ENCODE results near the gene GASK1B.

The GASK1B gene

DNA sequence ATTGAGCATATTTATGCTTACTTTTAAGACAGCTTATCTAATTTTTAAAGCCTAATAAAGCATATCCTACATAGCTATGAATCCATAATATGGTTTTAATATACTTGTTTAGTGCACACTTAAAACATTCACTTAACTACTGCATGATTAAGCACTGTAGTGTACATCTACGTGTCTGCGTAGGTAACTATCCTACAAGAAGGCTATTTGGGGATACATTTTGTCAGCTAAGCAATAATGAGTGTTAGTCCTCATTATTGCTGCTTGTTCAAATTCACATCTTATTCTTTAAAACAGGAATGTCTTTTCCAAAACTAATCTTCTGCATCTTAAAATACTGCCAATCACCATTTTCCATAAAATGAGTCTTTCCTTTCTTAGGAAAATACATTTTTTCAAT lies 38.6 kb downstream of the GASK1B start:
- Histone ChIP-seq H3K27ac (ENCODE audit: low read depth, low read length) (no peak overlapping the region), H3K36me3 (ENCODE audit: control insufficient read depth, insufficient read depth, low read length) (no peaks in the 10 kb centered on the region), H3K9me3 (ENCODE audit: control insufficient read depth, insufficient read depth, low read depth, low read length) (no peaks in the 10 kb centered on the region), H3K9ac (ENCODE audit: low read length) (no peak overlapping the region), H3K27me3 (ENCODE audit: control insufficient read depth, insufficient read depth, low read length) (no peaks in the 10 kb centered on the region), H3K4me1 (ENCODE audit: control insufficient read depth, insufficient read depth, low read length) (no peaks in the 10 kb centered on the region), H3K4me3 (ENCODE audit: low read depth, low read length) (no peak overlapping the region)

DNA sequence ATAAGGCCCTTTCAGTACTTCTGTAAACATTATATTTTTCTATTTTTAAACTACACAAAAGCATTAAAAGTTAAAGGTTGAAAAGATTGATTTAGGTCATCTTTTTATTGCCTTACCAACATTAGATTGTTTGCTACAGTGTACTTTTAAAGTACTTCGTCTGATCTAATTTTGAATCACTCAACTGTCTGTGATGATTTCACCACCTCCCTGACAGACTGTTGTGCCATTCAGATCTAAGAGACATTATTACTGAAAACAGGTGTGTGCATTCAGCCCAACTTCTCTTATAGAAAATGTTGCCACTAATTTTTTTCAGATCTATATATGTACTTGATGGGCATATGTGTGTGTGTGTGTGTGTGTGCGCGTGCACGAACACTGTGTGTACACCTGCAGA lies 39.3 kb downstream of the GASK1B start:
- H3K4me1 ChIP-seq (ENCODE audit: control insufficient read depth, insufficient read depth, low read length): no peaks in the 10 kb centered on the region
- H3K9me3 ChIP-seq (ENCODE audit: control insufficient read depth, insufficient read depth, low read depth, low read length): no peaks in the 10 kb centered on the region
- no peak overlapping the region for H3K27ac ChIP-seq (ENCODE audit: low read depth, low read length)
- no peak overlapping the region for H3K4me3 ChIP-seq (ENCODE audit: low read depth, low read length)
- no peaks in the 10 kb centered on the region for H3K36me3 ChIP-seq (ENCODE audit: control insufficient read depth, insufficient read depth, low read length)
- H3K27me3 ChIP-seq (ENCODE audit: control insufficient read depth, insufficient read depth, low read length): no peaks in the 10 kb centered on the region
- H3K9ac ChIP-seq (ENCODE audit: low read length): no peak overlapping the region

DNA sequence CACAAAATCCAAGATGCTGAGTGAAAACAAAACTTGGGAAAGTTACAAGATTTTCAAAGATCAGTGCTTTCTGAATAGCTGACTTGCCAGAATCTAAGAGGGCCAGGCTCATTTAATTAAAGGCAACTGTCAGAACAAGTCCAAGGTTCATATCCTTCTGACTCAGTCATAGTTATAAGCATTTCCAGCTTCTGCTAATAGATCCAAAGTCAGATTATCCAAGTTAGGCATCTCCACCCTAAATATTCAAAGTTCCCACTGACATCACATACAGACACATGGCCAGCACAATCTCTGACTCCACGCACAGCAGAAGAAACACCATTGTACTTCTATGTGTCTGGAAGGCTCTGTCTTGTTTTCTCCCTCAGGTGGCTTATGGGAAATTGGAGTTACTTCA lies 41.8 kb downstream of the GASK1B start:
- Histone ChIP-seq H3K9me3 (ENCODE audit: control insufficient read depth, insufficient read depth, low read depth, low read length) (no peaks in the 10 kb centered on the region), H3K9ac (ENCODE audit: low read length) (no peak overlapping the region), H3K27me3 (ENCODE audit: control insufficient read depth, insufficient read depth, low read length) (no peaks in the 10 kb centered on the region), H3K4me3 (ENCODE audit: low read depth, low read length) (no peak overlapping the region), H3K36me3 (ENCODE audit: control insufficient read depth, insufficient read depth, low read length) (no peaks in the 10 kb centered on the region), H3K27ac (ENCODE audit: low read depth, low read length) (no peak overlapping the region), H3K4me1 (ENCODE audit: control insufficient read depth, insufficient read depth, low read length) (no peaks in the 10 kb centered on the region)

DNA sequence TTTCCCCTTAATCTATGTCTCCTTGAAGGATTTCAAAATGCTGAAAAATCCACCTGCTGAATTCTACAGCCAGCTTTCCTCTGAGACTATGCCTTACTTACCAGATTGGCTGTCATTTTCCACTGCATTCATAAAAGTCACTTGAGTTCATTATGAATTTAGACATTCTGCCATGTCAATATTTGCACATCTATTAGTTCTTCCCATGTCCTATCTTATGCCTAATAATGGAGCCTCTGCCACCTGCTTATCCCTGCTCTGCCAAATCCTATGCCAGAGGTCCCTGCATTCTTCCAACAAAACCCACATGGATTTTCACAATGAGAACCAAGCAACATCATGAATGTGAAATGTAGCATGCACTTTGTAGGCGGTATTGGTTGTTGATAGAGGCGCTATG lies 42.6 kb downstream of the GASK1B start:
- H3K36me3 ChIP-seq (ENCODE audit: control insufficient read depth, insufficient read depth, low read length): no peaks in the 10 kb centered on the region
- no peaks in the 10 kb centered on the region for H3K9me3 ChIP-seq (ENCODE audit: control insufficient read depth, insufficient read depth, low read depth, low read length)
- no peak overlapping the region for H3K9ac ChIP-seq (ENCODE audit: low read length)
- no peaks in the 10 kb centered on the region for H3K27me3 ChIP-seq (ENCODE audit: control insufficient read depth, insufficient read depth, low read length)
- H3K4me3 ChIP-seq (ENCODE audit: low read depth, low read length): no peak overlapping the region
- H3K4me1 ChIP-seq (ENCODE audit: control insufficient read depth, insufficient read depth, low read length): peaks cover 5% of the 10 kb centered on the region; the same call in 1 of the 2 replicates
- no peak overlapping the region for H3K27ac ChIP-seq (ENCODE audit: low read depth, low read length)

DNA sequence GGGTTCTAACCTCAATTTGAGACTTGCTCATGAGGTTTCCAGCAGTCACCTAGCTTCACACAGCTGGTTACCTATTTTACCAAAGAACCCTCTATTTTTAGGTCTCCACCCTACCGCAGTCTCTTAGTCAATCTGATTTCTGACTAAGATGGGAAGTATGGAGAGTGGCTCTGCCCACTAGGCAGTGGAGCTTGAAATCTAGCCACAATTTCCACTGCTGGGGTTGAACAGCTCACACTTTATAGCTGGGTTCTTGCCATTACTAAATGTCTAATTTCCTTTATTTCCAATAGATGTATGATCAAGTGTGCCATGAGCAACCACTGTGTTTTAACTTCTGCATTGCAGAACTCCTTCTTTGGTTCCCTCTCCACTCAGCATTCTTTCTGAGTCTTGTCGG lies 43.1 kb downstream of the GASK1B start:
- Histone ChIP-seq H3K27me3 (ENCODE audit: control insufficient read depth, insufficient read depth, low read length) (no peaks in the 10 kb centered on the region), H3K4me3 (ENCODE audit: low read depth, low read length) (no peak overlapping the region), H3K4me1 (ENCODE audit: control insufficient read depth, insufficient read depth, low read length) (peaks cover 7% of the 10 kb centered on the region; the same call in 1 of the 2 replicates), H3K9ac (ENCODE audit: low read length) (no peak overlapping the region), H3K36me3 (ENCODE audit: control insufficient read depth, insufficient read depth, low read length) (no peaks in the 10 kb centered on the region), H3K27ac (ENCODE audit: low read depth, low read length) (no peak overlapping the region), H3K9me3 (ENCODE audit: control insufficient read depth, insufficient read depth, low read depth, low read length) (no peaks in the 10 kb centered on the region)

DNA sequence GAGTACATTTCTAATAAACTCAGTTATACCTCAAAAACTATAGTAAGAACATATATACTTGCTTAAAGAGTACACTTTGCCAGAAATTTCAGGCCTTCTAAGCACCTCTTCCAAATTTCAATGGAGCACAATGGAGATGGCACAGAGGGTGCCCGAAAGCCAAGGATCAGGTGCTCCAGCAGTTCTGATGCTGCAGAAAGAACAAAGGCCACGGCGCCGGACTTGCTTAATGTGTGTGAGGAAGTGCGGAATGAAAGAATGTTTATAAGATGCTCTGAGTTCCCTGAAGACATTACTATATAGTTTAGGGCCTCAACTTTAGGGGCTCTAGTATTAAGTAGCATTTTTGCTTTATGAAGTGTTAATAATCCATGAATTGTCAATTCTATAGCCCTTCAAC lies 44.3 kb downstream of the GASK1B start:
- Histone ChIP-seq H3K4me1 (ENCODE audit: control insufficient read depth, insufficient read depth, low read length) (peaks cover 7% of the 10 kb centered on the region; the same call in 1 of the 2 replicates), H3K9ac (ENCODE audit: low read length) (no peak overlapping the region), H3K9me3 (ENCODE audit: control insufficient read depth, insufficient read depth, low read depth, low read length) (no peaks in the 10 kb centered on the region), H3K36me3 (ENCODE audit: control insufficient read depth, insufficient read depth, low read length) (no peaks in the 10 kb centered on the region), H3K27ac (ENCODE audit: low read depth, low read length) (no peak overlapping the region), H3K27me3 (ENCODE audit: control insufficient read depth, insufficient read depth, low read length) (no peaks in the 10 kb centered on the region), H3K4me3 (ENCODE audit: low read depth, low read length) (no peak overlapping the region)

DNA sequence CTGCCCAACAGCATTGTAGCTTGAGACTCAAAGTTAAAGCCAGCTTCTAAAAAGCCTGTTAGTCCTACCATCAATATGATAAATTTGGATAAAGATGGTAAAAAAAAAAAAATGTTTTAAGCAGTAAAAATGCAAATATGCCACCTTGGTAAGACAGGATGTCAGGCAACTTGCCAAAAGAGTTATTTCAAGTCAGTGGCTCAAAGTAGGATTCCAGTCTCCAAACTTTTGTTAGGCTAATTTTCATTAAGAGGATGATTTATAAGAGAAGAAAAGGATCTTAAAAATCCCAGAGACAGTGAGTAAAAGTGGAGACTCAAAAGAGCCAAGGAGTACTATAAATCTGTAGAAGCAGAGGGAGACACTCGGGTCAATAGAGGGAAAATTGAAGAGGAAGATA lies 47.5 kb downstream of the GASK1B start:
- H3K36me3 ChIP-seq (ENCODE audit: control insufficient read depth, insufficient read depth, low read length): no peaks in the 10 kb centered on the region
- H3K4me1 ChIP-seq (ENCODE audit: control insufficient read depth, insufficient read depth, low read length): peaks cover 7% of the 10 kb centered on the region; the same call in 1 of the 2 replicates

More for the DNA sequence above, 47.5 kb downstream of the GASK1B start:
- no peak overlapping the region for H3K4me3 ChIP-seq (ENCODE audit: low read depth, low read length)
- H3K9me3 ChIP-seq (ENCODE audit: control insufficient read depth, insufficient read depth, low read depth, low read length): no peaks in the 10 kb centered on the region
- H3K27ac ChIP-seq (ENCODE audit: low read depth, low read length): no peak overlapping the region
- H3K9ac ChIP-seq (ENCODE audit: low read length): no peak overlapping the region
- H3K27me3 ChIP-seq (ENCODE audit: control insufficient read depth, insufficient read depth, low read length): no peaks in the 10 kb centered on the region

Measured in HUES6 (cell line).